ENCODE data around the gene EMP3.

- TF ChIP-seq CTCF (IDR thresholded peaks at IDR 0.05) (no peak), POLR2AphosphoS5 (IDR thresholded peaks at IDR 0.05; ENCODE audit: low read depth, low read length) (no peak), TCF7L2 (IDR thresholded peaks at IDR 0.05; ENCODE audit: low read depth, low read length) (no peak)
Measured at GRCh38 chr19:48303367-48303766, 22.0 kb upstream of the EMP3 start.
